PC-9 (cell line): ENCODE measurements around the gene SNAI3.

Experiments used
- CTCF ChIP-seq: fragments of 200-600 bp; sonication (generic); conservative IDR thresholded peaks from 2 replicates; pipeline ENCODE4 v1.6.1; 2017; ENCODE audit warnings: mixed run types, antibody characterized with exemption, mild to moderate bottlenecking, moderate library complexity
- EZH2 ChIP-seq: fragments of 200-600 bp; sonication (generic); IDR thresholded peaks from 2 replicates; pipeline ENCODE4 v1.8.0; 2017; ENCODE audit warnings: antibody characterized with exemption, low read depth

- TF ChIP-seq CTCF (no peak), EZH2 (no peak)
These were observed 11.0 kb upstream of the SNAI3 start for GRCh38 chr16:88697116-88697830.
